Measurements from ENCODE around the gene TSPAN2. TPM values are rescaled to one million over a fixed set of nuclear protein-coding genes. Genes with fewer than 3 reads are reported as not detected.

Gene TSPAN2
- total and polyA plus RNA-seq, 2 of the 4 experiments (the other 2 are of a cell fraction) = 0.18 to 0.60 TPM

DNA sequence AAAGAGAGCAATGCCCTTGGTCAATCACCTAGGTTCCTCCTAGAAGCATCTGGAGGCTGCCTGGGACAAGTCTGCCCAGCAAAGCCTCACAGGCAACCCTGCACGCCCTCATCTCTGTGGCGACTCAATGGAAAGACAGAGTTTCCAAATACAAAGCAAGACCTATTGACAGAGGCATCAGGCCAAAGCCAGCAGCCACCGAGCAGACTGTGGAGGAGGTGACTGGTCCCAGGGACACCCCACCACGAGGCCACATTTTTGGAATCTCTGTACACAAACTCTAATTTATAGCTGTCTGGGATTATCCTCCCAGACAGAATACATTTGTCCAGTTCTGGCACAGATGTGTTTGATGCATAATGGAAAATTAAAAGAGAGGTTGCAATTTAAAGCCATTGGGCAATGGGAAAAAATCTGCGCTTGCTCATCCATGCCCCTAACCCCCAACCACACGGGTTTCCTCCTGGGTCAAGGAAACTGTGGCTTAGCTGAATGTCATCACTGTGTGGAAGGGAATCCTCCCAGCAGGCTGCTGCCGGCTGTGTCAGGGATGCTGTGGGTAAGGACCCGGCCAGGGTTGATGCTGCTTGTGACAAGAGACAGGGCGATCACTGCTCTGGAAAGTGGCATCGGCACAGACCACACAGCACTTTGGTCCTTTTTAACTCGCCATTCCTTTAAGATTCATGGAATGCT lies 14.3 kb downstream of the TSPAN2 start:
- H3K56ac ChIP-seq (ENCODE audit: extremely low read depth, insufficient read depth, low read length) = no peak overlapping the region
- dilution Hi-C loops (cut with HindIII; ENCODE audit: low sequenced_read_pairs, unreplicated experiment) (no loop called here), in situ Hi-C loops (cut with MboI; ENCODE audit: low sequenced_read_pairs) (no loop called here), intact Hi-C loops (cut with micrococcal nuclease) (no loop called here)
- no peak overlapping the region for H2BK20ac ChIP-seq (ENCODE audit: low read depth, low read length)
- H4K20me1 ChIP-seq (ENCODE audit: insufficient read depth, low read length) = no peaks in the 10 kb centered on the region
- H2BK5ac ChIP-seq (ENCODE audit: low read depth, low read length, poor library complexity, severe bottlenecking) = no peak overlapping the region
- no peak overlapping the region for H3K4me2 ChIP-seq (ENCODE audit: low read depth, low read length)
- H3K36me3 ChIP-seq (ENCODE audit: control insufficient read depth, insufficient read depth, low read length) = no peaks in the 10 kb centered on the region
- H3K9me1 ChIP-seq (ENCODE audit: insufficient read depth, low read length) = no peaks in the 10 kb centered on the region
- no peaks in the 10 kb centered on the region for H3K9me3 ChIP-seq (ENCODE audit: control insufficient read depth, insufficient read depth, low read length)
- no peak for TF ChIP-seq FOS (IDR thresholded peaks at IDR 0.05; ENCODE audit: low read depth, low read length)
- no peak overlapping the region for H2AK9ac ChIP-seq (replicated peaks; ENCODE audit: low read depth, low read length, poor library complexity)
- H3K23ac ChIP-seq (ENCODE audit: low read depth, low read length) = no peak overlapping the region
- 69% methylated on average over 5 of the region's 11 CpGs; no CpG with 5 or more reads in 1 of the 2 experiments for WGBS, 2 experiments (ENCODE audit: extremely low coverage in 2 of 2, insufficient read length in 1 of 2)
- no peak overlapping the region for H4K5ac ChIP-seq (ENCODE audit: low read depth, low read length)
- ChIA-PET POLR2A (ENCODE audit: unreplicated experiment) (no interaction called here), CTCF (interaction anchor here (1.3 kb wide), 1 partner anchor 22 kb away, joined by 3 read pairs; no protein-coding TSS in a partner anchor)
- DNase-seq (no peak), ATAC-seq (ENCODE audit: low read depth) (no peak)
- H2BK15ac ChIP-seq (ENCODE audit: low read depth, low read length) = no peak overlapping the region
- H3K14ac ChIP-seq (replicated peaks; ENCODE audit: low read depth, low read length) = no peak overlapping the region
- no peak overlapping the region for H2BK120ac ChIP-seq (ENCODE audit: low read depth, low read length)
- H4K8ac ChIP-seq (ENCODE audit: low read depth in 2 of 2, low read length in 2 of 2) = no peak overlapping the region
- H3K4ac ChIP-seq (ENCODE audit: low read depth, low read length) = no peak overlapping the region
- no TSS peak for BruUV-seq (replicated peaks)
- H3K18ac ChIP-seq (ENCODE audit: low read depth, low read length) = no peak overlapping the region
- no peak overlapping the region for H2AK5ac ChIP-seq (ENCODE audit: low read depth, low read length)
- H3K79me1 ChIP-seq (ENCODE audit: low read depth in 1 of 2, low read length in 2 of 2) = no peaks in the 10 kb centered on the region
- no peaks in the 10 kb centered on the region; the same call in 1 of the 2 replicates for H3K4me1 ChIP-seq (ENCODE audit: control insufficient read depth, insufficient read depth, low read length)
- H2AFZ ChIP-seq (replicated peaks; ENCODE audit: low read length, poor library complexity) = no peak overlapping the region
- no peak overlapping the region for H4K91ac ChIP-seq (ENCODE audit: insufficient read depth, low read depth, low read length)
- H3K27ac ChIP-seq (ENCODE audit: insufficient read depth, low read length) = no peak overlapping the region
- no peak overlapping the region for H3K9ac ChIP-seq (ENCODE audit: low read depth, low read length)
- H3K4me3 ChIP-seq (ENCODE audit: insufficient read depth, low read depth, low read length) = no peak overlapping the region
- H3K27me3 ChIP-seq (ENCODE audit: control insufficient read depth, insufficient read depth, low read length) = peaks cover 10% of the 10 kb centered on the region

Data from IMR-90 (cell line).